Measurements from ENCODE around the gene TMPRSS11E.

DNA sequence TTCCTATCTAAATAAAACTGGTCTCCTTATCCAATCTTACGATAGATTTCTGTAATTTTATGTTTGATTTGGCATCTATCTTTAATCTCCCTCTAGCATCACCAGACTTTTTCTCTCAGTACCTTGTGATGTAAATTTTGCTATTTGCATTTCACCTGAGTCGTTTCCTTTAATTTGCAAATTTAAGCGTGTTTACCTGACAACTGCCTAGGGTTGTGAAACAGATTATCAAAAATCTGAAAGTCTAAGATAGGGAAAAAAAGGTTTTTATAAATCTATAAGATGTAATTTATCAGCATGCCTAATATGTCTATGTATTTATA lies 39.4 kb upstream of the TMPRSS11E start:
- TF ChIP-seq, protein P1, sequence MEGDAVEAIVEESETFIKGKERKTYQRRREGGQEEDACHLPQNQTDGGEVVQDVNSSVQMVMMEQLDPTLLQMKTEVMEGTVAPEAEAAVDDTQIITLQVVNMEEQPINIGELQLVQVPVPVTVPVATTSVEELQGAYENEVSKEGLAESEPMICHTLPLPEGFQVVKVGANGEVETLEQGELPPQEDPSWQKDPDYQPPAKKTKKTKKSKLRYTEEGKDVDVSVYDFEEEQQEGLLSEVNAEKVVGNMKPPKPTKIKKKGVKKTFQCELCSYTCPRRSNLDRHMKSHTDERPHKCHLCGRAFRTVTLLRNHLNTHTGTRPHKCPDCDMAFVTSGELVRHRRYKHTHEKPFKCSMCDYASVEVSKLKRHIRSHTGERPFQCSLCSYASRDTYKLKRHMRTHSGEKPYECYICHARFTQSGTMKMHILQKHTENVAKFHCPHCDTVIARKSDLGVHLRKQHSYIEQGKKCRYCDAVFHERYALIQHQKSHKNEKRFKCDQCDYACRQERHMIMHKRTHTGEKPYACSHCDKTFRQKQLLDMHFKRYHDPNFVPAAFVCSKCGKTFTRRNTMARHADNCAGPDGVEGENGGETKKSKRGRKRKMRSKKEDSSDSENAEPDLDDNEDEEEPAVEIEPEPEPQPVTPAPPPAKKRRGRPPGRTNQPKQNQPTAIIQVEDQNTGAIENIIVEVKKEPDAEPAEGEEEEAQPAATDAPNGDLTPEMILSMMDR (IDR thresholded peaks at IDR 0.05) = no peak
- TF ChIP-seq POLR2AphosphoS5 (IDR thresholded peaks at IDR 0.05) (no peak), POLR2A (IDR thresholded peaks at IDR 0.05) (no peak)

Data from upper lobe of left lung (tissue), 4 donors.